Kidney (tissue), 14 donors: ENCODE measurements around the gene DCLK1. TPM values are rescaled to one million over a fixed set of nuclear protein-coding genes. Genes with fewer than 3 reads are reported as not detected.
A peak's percentile ranks its signal among the peaks of the same experiment; 100 is the strongest.

Experiments
- DNase-seq, 5 donors: peaks; one replicate each; pipeline ENCODE4 v3.0.0-alpha.2; 2013 to 2020
- FAIRE-seq: peaks from 2 replicates; lab custom pipeline; 2012; peaks lifted over from hg19 to GRCh38; lab: Jason Lieb, UNC
- H3K27ac ChIP-seq, 2 donors: one replicate each; pipeline ENCODE4 v1.7.0; 2013; ENCODE audit warnings: low read depth in 2 of 2, low read length in 2 of 2, inconsistent platforms in 1 of 2
- H3K27me3 ChIP-seq: one replicate; pipeline ENCODE4 v1.7.1; 2013; ENCODE audit warnings: low read length, inconsistent platforms; ENCODE audit not compliant: control insufficient read depth, insufficient read depth
- H3K36me3 ChIP-seq, 3 donors: one replicate each; pipeline versions ENCODE4 v1.7.0 to v1.7.1; 2013; ENCODE audit warnings: low read length in 3 of 3, control low read depth in 1 of 3, inconsistent platforms in 1 of 3; ENCODE audit not compliant: insufficient read depth in 3 of 3, control insufficient read depth in 2 of 3
- H3K4me1 ChIP-seq, 3 donors: one replicate each; pipeline versions ENCODE4 v1.7.0 to v1.7.1; 2013; ENCODE audit warnings: low read length in 3 of 3, inconsistent platforms in 1 of 3, low read depth in 1 of 3; ENCODE audit not compliant: control insufficient read depth in 2 of 3, insufficient read depth in 2 of 3
- H3K4me3 ChIP-seq, 3 donors: one replicate each; pipeline versions ENCODE4 v1.7.0 to v1.8.1; 2013; ENCODE audit warnings: low read length in 3 of 3, control low read depth in 1 of 3, inconsistent platforms in 1 of 3
- H3K9ac ChIP-seq, 3 donors: one replicate each; pipeline versions ENCODE4 v1.7.0 to v1.7.1; 2013; ENCODE audit warnings: low read length in 3 of 3, control low read depth in 1 of 3, inconsistent platforms in 1 of 3
- H3K9me3 ChIP-seq, 3 donors: one replicate each; pipeline versions ENCODE4 v1.7.0 to v1.7.1; 2013; ENCODE audit warnings: low read length in 3 of 3, control low read depth in 1 of 3, inconsistent platforms in 1 of 3; ENCODE audit not compliant: control insufficient read depth in 2 of 3, insufficient read depth in 1 of 3
- CTCF ChIP-seq: IDR thresholded peaks from 3 replicates; pipeline ENCODE4 v1.5.1; 2012; ENCODE audit warnings: mild to moderate bottlenecking, moderate library complexity, borderline replicate concordance; ENCODE audit not compliant: insufficient read depth; ENCODE audit errors: extremely low read depth
- intact Hi-C: fragments of 100-400 bp; cut with DNase I; formaldehyde crosslinking; loops from one replicate; pipeline ENCODE4 v1.11.1; 2022
- polyA plus RNA-seq: library from polyadenylated mRNA; stranded (reverse); fragments of 350-450 nt; fragmentation: Illumina TruSeq; extraction: RNeasy Lipid Tissue Mini Kit (QIAGEN cat#74804); gene quantifications from one replicate; pipeline ENCODE4 v1.2.3, GENCODE V29; 2014; ENCODE audit warnings: low read depth, low replicate concordance; ENCODE audit not compliant: insufficient read depth
- total RNA-seq: library from RNA; stranded (reverse); fragmentation: NEBNext Ultra II Directional; extraction: Animal tissue kit (Norgen Biotek cat#: 25700); gene quantifications from one replicate; pipeline ENCODE4 v1.2.1, GENCODE V29; 2021
- donor health status: control.
- donor health status: control.
- donor health status: control.
- donor health status: control.
- donor health status: control.
- donor health status: DM: yes; HTN: yes; CAD: no.
- donor health status: Normal renal cell carcinoma (clear cell type).

The DCLK1 gene
- total and polyA plus RNA-seq, 2 donors from 2014 or later, result 0.73 to 8.3 TPM

DNA sequence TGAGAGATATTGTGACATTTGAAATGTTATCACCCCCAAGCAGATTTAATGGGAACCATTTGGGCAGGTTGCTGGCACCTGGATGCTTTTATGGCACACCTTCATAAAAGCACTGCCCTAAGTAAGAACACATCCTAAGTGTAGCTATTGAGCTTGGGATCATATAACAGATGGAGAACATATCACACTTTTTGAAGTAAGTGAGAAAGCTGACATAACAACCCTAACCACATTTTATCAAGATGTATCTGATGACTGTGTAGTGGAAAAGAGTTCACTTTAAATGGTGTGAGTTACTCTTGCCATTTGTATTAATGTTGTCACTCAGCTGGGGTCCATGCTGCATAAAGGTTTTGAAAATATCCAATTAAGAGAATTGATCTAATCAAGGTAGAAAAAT, 287.9 kb downstream of the DCLK1 start:
- no peak for TF ChIP-seq CTCF
- DNase-seq (no peak), FAIRE-seq (no peak)
- Histone ChIP-seq H3K9me3 (no peaks in the 10 kb centered on the region), H3K36me3 (no peaks in the 10 kb centered on the region), H3K27me3 (no peaks in the 10 kb centered on the region), H3K4me3 (no peak overlapping the region), H3K27ac (no peak overlapping the region), H3K9ac (no peak overlapping the region), H3K4me1 (no peaks in the 10 kb centered on the region)
- intact Hi-C loops, result no loop called here

DNA sequence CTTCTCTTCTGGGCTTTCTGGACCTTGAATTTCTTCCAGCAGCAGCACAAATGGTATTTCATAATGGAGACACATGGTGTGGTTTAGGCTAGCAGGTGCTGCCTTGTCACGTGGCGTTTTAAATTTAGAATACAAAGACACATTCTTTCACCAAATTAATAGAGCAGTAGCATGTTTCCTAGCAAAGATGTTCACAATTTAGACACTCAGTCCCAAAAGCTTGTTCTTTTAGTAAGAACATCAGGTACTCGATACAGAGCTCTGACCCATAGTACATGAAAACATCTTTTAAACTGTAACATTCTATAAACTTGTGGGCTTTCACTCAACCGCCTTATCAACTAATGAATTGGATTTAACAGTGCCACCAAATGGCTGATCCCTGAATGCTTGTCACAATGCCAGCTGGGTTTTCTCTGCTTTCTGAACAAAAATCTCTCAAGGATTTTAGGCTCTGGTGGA, 290.1 kb downstream of the DCLK1 start:
- TF ChIP-seq CTCF, result no peak

GRCh38 chr13:35839806-35840205, 291.4 kb downstream of the DCLK1 start:
- Histone ChIP-seq H3K27ac (no peak overlapping the region), H3K27me3 (no peaks in the 10 kb centered on the region), H3K4me1 (no peaks in the 10 kb centered on the region), H3K9ac (no peak overlapping the region), H3K36me3 (no peaks in the 10 kb centered on the region), H3K9me3 (no peaks in the 10 kb centered on the region), H3K4me3 (no peak overlapping the region)
- DNase-seq (no peak), FAIRE-seq (no peak)
- TF ChIP-seq CTCF, result no peak
- intact Hi-C loops, result no loop called here

More for the DNA sequence above, 290.1 kb downstream of the DCLK1 start:
- Histone ChIP-seq H3K27me3 (no peaks in the 10 kb centered on the region), H3K4me3 (no peak overlapping the region), H3K9ac (no peak overlapping the region), H3K36me3 (no peaks in the 10 kb centered on the region), H3K9me3 (no peaks in the 10 kb centered on the region), H3K4me1 (no peaks in the 10 kb centered on the region), H3K27ac (no peak overlapping the region)
- FAIRE-seq (no peak), DNase-seq (peak in 1 of 5 donors; percentile 53)
- intact Hi-C loops, result no loop called here

- Histone ChIP-seq H3K4me3 (no peak overlapping the region), H3K9ac (no peak overlapping the region), H3K27me3 (no peaks in the 10 kb centered on the region), H3K9me3 (no peaks in the 10 kb centered on the region), H3K4me1 (no peaks in the 10 kb centered on the region), H3K36me3 (no peaks in the 10 kb centered on the region), H3K27ac (no peak overlapping the region)
- TF ChIP-seq CTCF, result no peak
- intact Hi-C loops, result no loop called here
- FAIRE-seq (no peak), DNase-seq (no peak)
Observed at GRCh38 chr13:35838356-35838755, 292.8 kb downstream of the DCLK1 start.
